ENCODE results near the gene BEST2.

The BEST2 gene

DNA sequence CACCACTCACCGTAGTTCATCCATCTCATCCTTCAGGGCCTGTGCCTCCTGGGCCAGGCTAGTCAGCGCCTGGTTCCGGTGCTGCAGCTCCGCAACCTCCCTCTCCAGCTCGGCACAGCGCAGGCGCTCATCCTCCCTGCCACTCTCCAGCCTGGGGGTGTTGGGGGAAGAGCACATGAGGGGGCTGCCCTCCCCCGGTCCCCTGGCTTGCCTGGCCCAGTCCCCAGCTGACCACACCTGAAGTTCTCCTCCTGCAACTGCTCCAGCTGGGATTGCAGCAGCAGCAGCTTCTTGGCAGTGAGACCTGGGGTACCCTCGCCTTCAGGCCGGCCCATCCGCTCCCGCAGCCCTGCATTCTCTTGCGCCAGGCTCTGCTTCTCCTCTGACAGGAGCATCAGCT is 19.3 kb downstream of the BEST2 start:
- no peak for DNase-seq

GRCh38 chr19:12772323-12772722 is 20.7 kb downstream of the BEST2 start:
- no peak for DNase-seq

GRCh38 chr19:12773571-12773970 is 22.0 kb downstream of the BEST2 start:
- DNase-seq: no peak

- DNase-seq: peak; percentile 40
These were observed 23.3 kb downstream of the BEST2 start, which contains the start of gene HOOK2 for GRCh38 chr19:12774588-12775555. Gene HOOK2, minus strand, starts transcription at chr19:12775552. Its CDS starts 103 bp downstream, at chr19:12775449.

GRCh38 chr19:12777217-12778016 is 25.8 kb downstream of the BEST2 start:
- peak; percentile 83 for DNase-seq

- peak; percentile 48 for DNase-seq
These were observed 26.7 kb downstream of the BEST2 start for GRCh38 chr19:12778017-12778904.

GRCh38 chr19:12778905-12779161 is 27.2 kb downstream of the BEST2 start:
- no peak for DNase-seq

- DNase-seq: no peak
These were observed 27.8 kb downstream of the BEST2 start for GRCh38 chr19:12779162-12779993.

GRCh38 chr19:12782174-12782423 is 30.5 kb downstream of the BEST2 start:
- DNase-seq: no peak

- DNase-seq: peak; percentile 89
These were observed 31.1 kb downstream of the BEST2 start for GRCh38 chr19:12782424-12783290.

DNA sequence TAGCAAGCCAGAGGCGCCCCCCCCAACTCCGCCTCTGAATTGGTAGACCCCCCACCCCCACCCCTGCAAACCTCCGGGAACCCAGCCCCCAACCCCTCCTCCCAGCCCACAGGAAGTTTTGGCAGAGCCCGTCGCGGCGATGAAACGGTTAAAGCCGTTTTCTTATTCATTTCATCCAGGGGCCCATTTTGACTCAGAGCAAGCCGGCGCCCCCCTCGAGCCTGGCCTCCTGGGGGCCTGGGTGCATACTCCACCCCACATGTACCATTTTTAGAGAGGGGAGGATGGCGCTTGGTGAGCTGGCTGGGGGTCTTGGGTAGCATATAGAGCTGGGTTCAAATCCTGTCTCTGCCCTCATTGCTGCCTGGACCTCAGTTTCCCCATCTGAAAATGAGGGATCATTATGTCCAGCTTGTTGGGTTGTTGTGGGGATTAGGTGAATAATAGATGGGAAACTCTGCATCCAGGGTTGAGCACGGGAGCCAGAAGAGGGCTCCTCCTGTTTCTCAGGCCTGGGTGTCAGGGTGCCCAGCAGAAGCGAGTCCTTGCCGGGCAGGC is 31.8 kb downstream of the BEST2 start:
- DNase-seq: peak; percentile 64

GRCh38 chr19:12783849-12784393 is 32.3 kb downstream of the BEST2 start:
- DNase-seq: no peak

DNA sequence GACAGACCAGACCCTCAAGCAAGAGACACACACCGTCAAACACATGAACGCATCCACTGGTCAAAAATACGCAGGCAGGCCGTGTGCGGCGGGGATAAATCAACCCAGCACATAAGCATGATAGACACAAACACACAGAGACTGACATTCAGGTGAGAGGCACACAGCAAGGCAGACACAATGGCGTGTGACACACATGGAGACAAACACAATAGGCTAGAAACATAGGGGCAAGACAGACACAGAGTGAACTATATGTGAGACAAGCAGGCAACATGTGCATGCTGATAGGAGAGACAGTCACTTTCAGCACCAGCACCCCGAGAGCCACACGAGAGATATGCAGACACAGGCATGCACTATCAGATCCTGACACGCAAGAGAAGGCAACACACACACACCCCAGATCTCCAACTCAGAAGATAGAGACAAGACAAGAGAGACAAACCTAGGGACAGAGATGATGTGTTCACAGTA is 32.8 kb downstream of the BEST2 start:
- DNase-seq: no peak

GRCh38 chr19:12784871-12785430 is 33.4 kb downstream of the BEST2 start:
- no peak for DNase-seq

- no peak for DNase-seq
These were observed 33.9 kb downstream of the BEST2 start for GRCh38 chr19:12785431-12786031.

DNA sequence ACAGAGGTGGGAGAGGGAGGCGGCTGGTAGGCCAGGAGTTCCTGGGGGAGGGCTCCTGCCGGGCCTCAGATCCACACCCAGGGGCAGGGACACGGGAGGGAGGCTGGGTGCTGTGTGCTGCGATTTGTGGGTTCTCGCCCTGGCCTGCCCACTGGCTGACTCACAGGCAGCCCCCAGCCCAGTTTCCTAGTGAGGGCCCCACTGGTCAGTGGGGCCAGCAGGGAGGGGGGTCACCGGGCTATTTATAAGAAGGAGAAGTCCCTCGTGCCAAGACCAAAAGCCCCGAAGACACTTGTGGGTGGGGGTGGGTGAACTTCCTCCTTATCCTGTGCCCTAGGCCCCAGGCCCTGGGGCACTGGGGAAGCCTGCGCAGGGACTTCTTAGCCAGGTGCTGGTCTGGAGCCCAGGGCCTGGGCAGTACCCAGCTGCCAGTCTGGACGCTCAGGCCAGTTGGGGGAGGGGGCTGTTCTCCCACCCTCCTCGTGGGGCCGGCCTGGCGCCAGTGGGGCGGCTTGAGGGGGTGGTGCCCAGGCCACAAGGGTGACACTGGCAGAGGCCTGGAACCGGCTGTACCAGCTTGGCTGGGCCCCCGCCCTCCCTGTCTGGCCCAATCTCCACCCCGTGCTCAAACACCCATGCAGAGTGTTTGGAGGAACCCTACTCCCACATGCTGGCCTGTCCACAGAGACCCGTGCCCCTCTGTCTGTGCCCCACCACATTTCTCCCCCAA is 34.7 kb downstream of the BEST2 start:
- no peak for DNase-seq

DNA sequence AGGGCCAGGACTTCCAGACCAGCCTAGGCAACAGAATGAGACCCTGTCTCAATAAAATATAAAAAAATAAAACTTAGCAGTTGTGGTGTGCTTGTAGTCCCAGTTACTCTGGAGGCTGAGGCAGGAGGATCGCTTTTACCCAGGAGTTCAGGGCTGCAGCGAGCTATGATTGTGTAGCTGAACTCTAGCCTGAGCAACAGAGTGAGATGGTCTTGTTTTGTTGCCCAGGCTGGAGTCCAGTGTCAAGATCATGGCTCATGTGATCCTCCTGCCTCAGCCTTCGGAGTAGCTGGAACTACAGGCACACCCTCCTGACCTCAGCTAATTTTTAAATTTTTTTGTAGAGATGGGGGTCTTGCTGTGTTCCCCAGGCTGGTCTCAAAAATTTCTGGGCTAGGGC is 35.4 kb downstream of the BEST2 start:
- no peak for DNase-seq

DNA sequence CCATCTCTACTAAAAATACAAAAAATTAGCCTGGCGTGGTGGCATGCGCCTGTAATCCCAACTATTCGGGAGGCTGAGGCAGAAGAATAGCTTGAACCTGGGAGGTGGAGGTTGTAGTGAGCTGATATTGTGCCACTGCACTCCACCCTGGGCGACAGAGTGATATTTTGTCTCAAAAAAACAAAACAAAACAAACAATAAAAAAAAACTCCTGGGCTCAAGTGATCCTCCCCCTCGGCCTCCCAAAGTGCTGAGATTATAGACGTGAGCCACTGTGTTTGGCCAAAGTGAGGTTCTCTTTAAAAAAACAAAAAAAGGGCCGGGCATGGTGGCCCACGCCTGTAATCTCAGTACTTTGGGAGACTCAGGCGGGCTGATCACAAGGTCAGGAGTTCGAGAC is 35.9 kb downstream of the BEST2 start:
- no peak for DNase-seq
